Ureter (tissue), 1 donor: ENCODE data around the gene ADAM29. TPM values are rescaled to one million over a fixed set of nuclear protein-coding genes. Genes with fewer than 3 reads are reported as not detected.
"Not testable (repeated sequence)": the region's sequence is repeated elsewhere in the genome, so short reads cannot be mapped to it uniquely, and the experiment has no call there.

Experiments used
- DNase-seq: peaks from one replicate; pipeline ENCODE4 v3.0.0-alpha.2; 2020; ENCODE audit warnings: low spot score
- total RNA-seq: library from RNA; stranded (reverse); gene quantifications from one replicate; pipeline ENCODE4 v1.2.4, GENCODE V29; 2023
- donor health status: DM: yes; HTN: yes; CAD: no.

Gene ADAM29
- total RNA-seq, 1 donor from 2014 or later: not detected

GRCh38 chr4:174948826-174949225 lies 30.7 kb downstream of the ADAM29 start:
- DNase-seq: no peak

DNA sequence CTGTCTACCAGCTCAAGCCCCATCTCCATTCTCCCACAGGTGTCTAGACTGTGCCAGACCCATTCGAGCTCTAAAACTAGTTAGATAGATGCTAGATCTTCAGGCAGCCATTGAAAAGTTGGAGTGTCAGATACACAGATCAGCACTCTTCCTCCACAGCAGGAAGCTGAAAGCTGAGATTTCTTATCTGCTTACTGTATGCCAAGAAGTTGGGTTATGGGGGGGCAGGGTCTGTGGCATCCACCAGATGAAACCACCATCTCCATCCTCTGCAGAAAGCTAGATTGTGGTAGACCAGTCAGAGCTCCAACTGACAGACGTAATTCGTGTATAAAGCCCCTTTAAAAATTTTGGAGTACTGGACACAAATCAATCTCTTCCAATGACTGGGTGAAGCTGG lies 54.8 kb downstream of the ADAM29 start:
- DNase-seq: no peak

GRCh38 chr4:174973336-174973735 lies 55.2 kb downstream of the ADAM29 start:
- no peak for DNase-seq

DNA sequence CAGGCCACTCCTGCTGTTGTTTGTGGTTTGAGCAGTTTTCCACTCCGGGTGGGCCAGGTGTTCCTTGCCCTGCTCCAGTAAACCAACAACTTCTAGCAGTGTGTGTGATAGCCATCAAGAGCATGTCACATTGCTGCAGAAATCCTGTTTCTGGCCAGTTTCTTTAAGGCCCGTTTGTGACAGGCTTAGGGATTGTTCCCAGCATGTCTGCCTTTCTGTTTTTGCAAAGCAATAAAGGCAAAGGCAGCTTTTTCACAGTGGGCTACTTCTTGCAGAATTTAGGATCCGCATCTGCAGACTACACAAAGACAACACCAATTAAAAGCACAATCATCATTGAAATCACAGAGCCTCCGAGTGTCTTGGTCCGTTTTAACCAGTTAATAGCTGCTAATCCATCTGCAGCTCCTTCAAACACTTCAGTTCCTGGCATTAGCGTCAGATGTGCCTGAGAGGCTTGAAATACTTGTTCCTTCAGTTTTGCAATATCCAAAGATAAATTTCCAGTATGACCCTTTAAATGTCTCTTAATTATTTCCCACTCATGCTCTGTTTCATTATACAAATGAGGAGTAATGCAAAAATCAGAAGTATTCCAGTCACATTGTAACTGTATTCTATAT lies 65.1 kb downstream of the ADAM29 start:
- no peak for DNase-seq

GRCh38 chr4:174983870-174984269 lies 65.7 kb downstream of the ADAM29 start:
- DNase-seq: not testable (repeated sequence)

GRCh38 chr4:174989791-174990190 lies 71.6 kb downstream of the ADAM29 start:
- no peak for DNase-seq

DNA sequence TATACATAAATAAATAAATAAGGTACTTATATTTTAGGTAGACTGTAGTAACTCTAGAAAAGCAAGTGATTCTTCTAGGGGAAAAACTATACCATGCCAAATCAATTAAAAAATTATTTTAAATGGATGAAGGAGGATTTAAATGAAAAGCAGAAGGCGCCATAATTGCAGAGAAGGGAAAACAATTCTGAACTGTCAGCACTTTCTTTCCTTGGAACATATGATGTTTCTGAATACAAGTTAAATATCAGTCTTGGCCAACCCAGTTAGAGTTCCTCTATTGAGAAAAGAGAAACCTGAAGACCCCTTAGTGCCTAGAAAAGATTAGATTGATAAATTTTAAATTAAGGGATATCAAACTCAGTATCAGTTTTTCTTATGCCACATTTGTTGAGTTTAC lies 75.8 kb downstream of the ADAM29 start:
- DNase-seq: no peak

DNA sequence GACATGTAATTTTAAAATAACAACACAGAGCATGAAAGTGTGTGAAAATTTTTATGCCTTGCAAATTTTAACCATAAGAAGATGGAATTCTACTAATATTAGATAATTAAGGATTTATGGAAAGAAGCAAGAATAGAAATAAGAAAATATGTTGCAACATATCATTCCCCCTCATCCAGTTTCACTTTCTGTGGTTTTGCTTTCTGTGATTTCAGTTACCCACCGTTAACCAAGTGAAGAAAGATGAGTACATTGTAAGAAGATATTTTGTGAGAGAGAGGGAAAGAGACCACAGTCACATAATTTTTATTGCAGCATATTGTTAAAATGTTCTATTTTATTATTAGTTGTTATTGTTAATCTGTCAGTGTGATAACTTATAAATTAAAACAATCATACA lies 77.9 kb downstream of the ADAM29 start:
- no peak for DNase-seq

GRCh38 chr4:174999407-174999806 lies 81.2 kb downstream of the ADAM29 start:
- no peak for DNase-seq

DNA sequence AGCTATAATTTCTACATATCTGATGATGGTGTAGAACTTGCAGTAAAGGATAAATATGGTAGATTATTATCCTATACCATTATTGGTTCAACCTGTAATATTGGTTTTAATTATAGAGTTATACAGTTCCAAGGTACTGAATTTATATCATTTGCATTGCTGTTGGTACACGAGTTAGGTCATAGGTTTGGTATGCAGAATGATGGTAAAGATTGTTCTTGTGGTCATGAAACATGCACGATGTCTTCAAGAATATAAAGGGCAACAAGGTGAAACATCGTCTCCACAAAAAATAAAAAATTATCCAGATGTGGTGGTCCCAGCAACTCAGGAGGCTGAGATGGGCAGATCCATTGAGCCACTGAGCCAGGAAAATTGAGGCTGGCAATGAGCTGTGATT lies 99.6 kb downstream of the ADAM29 start:
- DNase-seq: no peak

DNA sequence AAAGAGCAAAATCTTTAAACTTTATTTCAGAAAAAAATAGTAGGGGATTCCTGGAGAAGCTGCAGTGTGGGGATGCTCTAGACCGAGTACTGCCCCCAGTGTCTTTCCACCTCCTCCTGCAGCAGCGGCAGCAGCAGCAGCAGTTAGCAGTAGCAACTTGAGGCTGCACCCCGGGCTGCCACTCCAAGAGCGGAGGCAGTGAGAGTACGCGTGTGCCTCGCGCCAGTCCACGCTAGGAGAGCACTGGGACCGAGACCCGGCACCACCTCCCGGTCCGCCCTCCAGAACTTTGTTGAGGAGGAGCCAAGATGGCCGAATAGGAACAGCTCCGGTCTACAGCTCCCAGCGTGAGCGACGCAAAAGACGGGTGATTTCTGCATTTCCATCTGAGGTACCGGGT lies 101.3 kb downstream of the ADAM29 start:
- DNase-seq: not testable (repeated sequence)

Other genes with a start within 250 kb of the ADAM29 start
- not detected for gene GLRA3, start 89.1 kb upstream of the ADAM29 start, total RNA-seq